HG03064 (cell line): ENCODE data around the gene PGM5.

ENCODE experiments used
- ATAC-seq: cut with Tn5 transposase; IDR thresholded peaks from one replicate; pipeline ENCODE4 v1.9.1; 2021; ENCODE audit warnings: low read depth; ENCODE audit not compliant: unreplicated experiment

The PGM5 gene

DNA sequence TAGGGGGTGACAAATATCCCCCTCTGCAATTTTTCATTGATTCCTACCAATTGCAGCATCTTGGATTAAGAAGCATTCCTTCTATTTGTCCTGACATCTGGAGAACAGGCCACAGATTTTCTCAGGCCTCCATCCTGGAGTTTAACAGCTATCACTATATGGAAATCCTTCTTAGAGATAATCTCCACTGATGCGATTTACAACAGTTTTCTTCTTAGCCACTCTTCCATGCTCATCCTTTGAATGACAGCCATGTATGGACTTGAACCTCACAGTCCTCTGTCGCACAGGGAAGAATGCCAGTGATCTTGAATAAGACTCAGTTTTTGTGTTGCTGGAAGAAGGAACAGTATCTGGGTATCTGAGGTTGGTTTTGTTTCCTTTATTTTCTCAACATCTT lies 73.2 kb downstream of the PGM5 start:
- ATAC-seq: no peak

DNA sequence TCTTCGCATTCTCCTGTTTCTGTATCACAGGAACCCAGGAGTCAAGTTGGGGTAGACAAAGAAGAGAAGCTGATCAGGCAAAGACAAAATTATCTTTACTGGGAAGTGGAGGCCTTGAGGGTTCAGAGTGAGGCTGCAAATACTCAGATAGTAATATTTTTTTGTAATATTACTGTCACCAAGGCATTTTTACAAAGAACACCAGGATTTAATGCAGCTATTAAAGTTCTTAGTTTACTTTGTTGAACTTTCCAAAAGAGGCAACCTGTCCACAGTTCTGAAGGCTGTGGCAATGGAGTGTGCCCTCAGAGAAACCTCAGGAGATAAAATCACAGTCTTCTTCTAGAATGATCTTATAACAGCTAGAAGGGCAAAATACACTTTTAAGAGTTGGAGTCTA lies 74.9 kb downstream of the PGM5 start:
- no peak for ATAC-seq

GRCh38 chr9:68433531-68434110 lies 77.2 kb downstream of the PGM5 start:
- ATAC-seq: no peak

DNA sequence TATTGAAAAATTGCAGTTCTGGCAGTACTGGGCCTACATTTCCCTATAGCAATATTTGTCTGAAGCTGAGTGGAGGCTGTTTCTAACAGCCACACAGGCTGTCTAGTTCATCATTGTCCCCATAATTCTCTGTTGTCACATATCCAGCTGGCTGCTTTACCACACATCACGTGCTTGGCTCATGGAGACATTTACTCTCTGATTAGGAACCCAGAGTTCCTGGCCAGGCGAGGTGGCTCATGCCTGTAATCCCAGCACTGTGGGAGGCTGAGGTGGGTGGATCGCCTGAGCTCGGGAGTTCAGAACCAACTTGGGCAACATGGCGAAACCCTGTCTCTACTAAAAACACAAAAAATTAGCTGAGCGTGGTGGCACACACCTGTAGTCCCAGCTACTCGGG lies 81.4 kb downstream of the PGM5 start:
- no peak for ATAC-seq

GRCh38 chr9:68443624-68444023 lies 87.2 kb downstream of the PGM5 start:
- no peak for ATAC-seq

DNA sequence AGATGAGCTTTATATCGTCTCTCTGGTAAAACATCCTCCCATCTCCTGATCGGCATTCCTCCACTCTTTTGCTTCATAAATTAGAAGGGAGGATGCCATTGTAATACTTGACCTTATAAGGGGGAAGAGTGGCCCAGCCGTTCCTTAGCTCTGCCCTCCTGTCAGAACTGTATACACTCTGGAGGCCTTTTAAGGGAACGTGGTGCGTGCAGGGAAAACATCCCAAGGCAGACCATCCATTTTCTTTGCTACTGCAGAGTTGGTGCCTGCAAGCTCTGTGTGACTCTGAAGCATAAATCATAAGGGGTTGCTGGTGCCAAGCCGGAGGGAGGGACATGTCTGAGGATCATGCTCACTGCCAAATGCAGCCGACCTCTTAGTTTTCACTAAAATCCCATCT lies 90.4 kb downstream of the PGM5 start:
- no peak for ATAC-seq

DNA sequence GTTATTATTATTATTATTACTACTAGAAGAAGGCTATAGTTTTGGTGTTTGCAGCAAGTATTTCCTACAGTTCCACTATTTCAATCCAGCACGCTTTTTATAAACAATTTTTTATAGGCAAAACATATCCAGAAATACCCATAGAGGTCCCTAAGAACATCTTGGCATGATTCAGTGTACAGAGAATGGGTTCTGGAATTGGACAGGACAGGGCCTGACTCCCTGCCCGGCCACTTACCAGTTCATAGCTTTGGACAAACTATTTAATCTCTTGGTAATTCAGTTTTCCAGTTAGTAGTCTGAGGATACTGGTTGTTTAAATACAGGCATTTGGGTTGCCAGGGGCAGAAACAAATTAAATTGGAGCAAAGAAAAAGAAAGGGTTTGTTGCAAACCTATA lies 91.2 kb downstream of the PGM5 start:
- ATAC-seq: no peak

DNA sequence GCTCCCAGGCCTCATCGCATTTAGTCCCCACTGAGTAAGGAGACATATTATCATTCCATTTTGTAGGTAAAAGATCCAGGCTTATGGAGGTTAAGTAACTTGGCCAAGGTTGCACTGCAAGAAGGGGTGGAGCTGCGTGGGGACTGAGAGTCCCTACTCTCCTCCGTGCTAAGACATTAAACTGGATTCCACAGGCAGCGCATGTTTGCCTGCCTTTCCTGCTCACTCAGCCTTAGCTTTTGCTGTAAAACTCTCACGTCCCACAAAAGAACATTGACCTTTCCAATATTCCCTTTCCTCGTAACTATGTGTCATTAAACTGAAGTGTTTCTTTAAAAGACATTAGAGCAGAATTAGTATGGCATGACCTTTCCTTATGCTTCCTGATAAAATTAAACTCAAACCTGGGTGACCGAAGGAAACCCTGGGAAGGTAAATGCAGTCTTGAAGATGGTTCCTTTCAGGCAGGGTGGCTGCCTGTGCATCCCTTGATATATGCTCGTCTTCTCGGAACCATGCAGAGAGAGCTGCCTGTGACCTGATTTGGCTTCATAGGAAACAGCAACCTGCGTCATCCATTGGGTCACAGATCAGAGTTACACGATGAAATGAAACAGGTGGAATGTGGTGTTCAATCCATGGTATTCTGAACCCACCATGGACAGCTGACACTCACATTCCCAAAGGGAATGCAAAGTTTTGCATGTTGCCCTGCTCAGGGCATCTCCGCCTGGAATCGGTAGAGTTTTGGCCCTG lies 98.3 kb downstream of the PGM5 start:
- no peak for ATAC-seq

DNA sequence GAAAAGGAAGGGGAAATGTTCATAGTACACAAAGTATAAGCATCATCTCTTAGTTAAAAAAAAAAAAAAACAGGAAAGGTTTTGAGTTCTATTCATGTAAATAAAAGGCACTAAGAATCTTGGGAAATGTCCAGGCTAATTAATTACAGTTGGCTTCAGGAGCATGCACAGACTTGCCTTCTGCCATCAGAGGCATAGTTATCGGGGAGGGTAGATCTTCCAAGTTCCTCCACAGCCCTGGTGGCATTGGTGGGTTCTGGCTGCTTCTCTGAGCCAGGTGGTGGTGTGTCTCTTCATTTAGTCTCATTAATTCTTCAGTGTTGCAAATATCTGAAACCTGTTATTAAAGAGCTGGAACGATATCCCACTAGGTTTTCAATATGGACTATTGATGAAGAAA lies 99.0 kb downstream of the PGM5 start:
- no peak for ATAC-seq

GRCh38 chr9:68457803-68458202 lies 101.4 kb downstream of the PGM5 start:
- ATAC-seq: no peak

GRCh38 chr9:68458918-68459317 lies 102.5 kb downstream of the PGM5 start:
- no peak for ATAC-seq

DNA sequence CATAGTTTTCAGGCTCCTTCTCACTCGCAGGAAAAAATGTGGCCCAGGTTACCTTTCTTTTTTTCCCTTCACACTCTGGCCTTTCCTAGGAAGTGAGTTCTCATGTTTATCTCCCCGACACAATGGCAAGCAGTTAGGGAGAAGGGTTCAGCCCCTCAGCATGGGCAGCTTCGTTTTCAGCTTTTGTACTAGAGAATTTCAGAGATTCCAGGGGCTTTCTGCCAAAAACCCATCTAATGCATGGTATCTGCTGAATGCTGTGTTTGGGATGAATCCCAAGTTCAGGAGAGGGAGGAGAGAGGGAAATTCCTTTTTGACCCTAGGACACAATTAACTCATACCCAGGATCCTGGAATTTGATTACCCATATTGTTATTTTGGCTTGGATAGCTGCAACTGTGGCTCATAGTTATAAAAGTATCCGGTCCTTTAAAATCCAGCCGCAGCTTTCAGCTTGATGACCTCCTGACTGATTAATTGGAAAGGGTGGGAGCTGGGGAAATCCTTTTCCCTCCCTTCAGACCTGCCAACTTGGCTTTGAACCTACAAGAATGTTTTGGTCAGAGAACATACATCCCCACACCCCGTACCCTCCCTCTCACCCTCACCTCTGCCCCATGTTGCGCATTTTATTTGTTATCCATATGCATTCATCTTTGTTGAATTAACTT lies 105.8 kb downstream of the PGM5 start:
- no peak for ATAC-seq

DNA sequence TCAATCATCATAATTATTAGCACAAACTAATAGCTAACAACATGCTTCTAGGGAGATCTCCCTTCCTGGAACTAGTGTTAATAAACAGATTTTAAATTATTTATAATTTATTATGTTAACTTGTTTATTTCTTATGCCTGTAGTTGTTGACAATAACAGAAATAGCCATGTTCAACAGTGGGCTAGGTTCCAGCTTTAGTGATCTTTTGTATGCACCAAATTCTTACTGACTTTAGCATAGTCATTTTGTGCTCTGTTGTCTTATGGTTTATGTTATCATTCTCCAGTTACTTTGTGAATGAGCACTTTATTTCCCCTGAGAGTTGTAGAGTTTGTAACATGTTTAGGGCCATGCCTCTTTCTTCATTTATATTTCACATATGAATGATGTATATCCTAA lies 113.7 kb downstream of the PGM5 start:
- no peak for ATAC-seq

DNA sequence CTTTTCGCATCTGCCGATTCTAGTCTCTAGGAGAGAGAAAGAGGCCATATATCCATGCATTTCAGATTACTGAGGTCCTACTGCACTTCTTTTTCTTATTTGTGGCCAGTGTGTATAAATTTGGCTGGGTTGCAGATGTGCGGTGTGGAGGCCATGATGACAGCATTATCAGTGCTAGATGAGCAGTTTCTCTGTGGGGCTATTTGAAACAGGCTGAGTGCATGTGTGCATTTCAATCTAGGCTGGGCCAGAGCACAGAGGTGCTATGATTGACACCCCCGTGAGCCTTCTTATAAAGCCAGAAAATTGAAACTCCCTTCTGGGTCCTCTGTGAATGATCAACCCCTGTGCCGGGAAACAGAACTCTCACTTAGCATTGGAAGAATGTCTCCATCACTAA lies 114.2 kb downstream of the PGM5 start:
- ATAC-seq: no peak

DNA sequence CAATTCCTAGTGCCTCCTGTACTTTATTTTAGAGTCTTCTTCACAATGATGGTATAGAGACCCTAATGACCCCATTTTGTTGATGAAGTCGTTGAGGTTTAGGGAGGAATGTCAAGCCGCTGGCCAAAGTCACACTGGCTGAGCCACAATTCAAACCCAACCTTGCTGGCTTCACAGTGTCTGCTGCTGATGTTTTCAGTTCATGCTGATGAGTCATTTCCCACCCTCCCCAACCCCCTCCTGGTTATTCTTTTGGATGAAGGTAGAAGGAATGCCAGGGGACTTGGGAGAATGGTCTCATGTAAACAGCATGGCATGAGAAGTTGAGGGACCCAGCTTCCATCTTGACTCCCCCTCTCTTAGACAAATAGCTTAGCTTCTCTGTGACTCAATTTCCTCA lies 115.7 kb downstream of the PGM5 start:
- no peak for ATAC-seq

DNA sequence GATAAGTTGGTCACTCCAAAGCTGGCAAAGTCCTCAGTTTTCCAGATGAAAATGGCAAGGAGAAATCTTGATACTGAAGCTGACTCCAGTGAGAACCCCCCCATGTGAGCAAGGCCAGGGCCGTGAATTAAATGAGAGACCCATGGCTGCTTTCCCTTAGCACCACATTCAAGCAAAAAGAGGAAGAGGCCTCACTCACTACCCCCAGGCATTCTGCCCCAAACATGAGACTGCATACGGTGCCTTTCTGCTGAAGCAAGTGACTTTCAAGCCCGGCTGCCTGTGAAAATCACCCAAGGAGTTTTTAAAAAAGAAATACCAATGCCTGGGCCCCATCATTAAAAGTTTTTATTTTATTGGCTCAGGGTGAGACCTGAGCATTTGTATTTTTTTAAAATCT lies 117.4 kb downstream of the PGM5 start:
- no peak for ATAC-seq

DNA sequence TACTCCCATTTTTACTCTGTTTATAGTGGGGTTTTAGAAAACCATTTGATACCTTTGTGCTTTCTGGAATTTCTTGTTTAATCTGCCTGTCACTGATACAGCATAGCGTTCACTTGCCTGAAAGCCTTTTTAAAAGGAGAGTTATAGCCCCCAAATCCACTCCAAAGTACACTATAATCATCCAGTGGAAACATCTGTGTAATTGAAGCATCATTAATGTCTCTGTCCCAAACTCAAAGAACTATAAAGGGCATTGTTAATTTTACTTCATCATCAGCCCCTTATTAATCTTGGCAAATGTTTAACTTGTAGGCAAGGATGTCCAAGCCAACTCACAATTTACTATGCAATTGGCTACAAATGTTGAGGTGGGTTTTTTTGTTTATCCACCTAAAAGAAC lies 120.0 kb downstream of the PGM5 start:
- ATAC-seq: no peak

- ATAC-seq: no peak
These were observed 120.4 kb downstream of the PGM5 start for GRCh38 chr9:68476847-68477246.

DNA sequence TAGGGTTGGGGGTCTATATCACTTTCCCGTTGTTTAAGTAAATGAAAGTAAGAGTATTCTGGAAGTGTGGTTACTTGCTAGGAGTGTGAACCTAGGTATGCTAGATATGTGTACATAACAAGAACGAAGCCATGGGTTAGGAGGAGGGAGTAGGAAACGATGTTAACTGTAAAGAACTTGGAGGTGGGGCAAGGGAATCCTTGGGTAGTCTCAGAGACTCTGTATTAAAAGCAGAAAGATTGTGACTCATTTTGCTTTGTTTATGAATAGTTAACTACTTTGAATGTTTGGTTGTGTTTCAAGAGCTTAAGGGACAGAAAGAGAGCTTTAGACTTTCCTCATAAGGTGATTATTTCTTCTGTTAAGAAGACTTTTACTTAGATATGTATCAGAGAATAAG lies 124.4 kb downstream of the PGM5 start:
- ATAC-seq: no peak

DNA sequence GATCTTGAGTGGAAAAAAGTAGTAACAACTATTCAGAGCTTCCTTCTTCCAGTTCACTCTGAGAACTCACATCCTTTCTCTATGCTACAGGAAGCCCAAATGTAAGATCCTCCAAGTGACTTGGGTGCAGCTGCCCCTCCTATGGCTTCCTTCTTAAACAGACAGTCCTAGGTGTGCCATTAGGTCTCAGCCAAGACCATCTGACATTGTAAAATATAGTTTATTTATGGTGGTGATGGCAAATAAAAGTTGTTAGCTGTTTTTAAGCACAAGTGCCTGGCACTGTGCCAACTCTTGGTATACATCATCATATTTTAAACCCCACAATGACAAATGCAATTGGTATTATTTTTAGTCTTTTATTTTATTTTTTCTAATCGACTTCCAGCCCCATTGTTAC lies 126.1 kb downstream of the PGM5 start:
- no peak for ATAC-seq

GRCh38 chr9:68488126-68488525 lies 131.7 kb downstream of the PGM5 start:
- ATAC-seq: no peak

GRCh38 chr9:68489646-68490045 lies 133.2 kb downstream of the PGM5 start:
- ATAC-seq: no peak
